ENCODE measurements around the gene SLAMF6.

Gene SLAMF6

DNA sequence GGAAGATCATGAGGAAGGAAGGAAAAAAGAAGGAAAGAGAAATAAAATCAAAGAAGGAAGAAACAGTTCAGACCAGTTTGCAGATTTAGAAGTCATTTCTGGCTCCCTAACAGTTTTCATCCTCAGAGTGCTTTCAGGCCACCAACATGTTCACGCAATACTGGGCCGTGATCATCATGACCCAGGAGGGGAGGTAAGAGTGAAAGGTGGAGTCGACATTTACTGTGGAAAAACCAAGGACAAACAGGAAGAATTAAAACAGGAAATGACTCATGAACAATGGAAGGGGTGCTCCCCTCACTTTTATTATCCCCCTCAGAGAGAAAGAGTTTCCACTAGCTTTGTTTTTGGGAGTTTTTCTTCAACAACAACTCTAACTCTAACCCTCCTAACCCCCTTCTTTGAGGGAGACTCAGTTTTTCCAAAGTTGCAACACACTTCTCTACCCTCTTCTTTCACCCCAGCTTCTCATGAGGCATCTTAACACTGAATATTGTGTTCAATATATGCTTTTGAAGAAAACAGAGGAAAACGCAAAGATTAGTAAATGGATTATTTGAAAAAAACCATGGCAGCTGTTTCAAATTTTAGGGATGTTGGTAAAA, 62.3 kb downstream of the SLAMF6 start:
- DNase-seq, result no peak

GRCh38 chr1:160460214-160460642, 62.8 kb downstream of the SLAMF6 start:
- DNase-seq, result no peak

- DNase-seq, result no peak
Observed at GRCh38 chr1:160459687-160460086, 63.4 kb downstream of the SLAMF6 start.

DNA sequence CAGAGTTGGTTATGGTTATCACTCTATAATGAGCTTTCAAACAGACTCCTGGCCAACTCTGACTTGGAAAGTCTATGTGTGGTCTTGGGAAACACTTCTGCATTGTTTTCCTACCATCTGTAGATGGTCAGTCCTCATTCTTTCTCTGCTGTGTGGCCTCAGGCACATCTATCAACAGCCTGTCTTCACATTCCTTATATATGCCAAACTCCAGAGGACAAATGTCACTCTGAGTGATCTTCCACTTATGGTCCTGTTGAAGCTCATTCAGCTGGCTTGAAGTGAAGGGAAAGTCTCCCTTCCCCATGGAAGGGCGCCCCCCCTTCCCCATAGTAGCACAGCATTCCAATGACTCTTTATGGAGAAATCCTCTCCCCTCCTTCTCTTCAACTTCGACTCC, 64.0 kb downstream of the SLAMF6 start:
- no peak for DNase-seq

GRCh38 chr1:160455153-160455517, 67.9 kb downstream of the SLAMF6 start:
- DNase-seq, result no peak

- no peak for DNase-seq
Observed at GRCh38 chr1:160454371-160455152, 68.5 kb downstream of the SLAMF6 start.

DNA sequence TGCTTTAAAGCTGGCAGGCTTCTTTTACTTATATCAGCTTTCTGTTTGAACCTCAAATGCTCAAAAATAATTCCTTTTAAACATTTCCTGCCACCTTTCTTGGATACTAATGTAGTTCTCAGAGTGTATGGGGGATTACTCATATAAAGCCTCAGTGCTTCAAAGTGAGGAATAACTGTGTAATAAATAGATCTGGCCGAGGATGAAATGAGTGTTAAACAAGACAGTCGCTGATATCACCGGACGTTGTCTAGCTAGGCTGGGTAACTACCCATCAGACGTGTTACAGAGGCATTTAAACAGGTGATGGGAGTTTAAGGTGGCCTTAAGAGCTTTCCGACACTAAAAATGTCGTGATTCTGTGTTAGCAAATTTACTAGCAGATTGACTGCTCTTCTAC, 69.6 kb downstream of the SLAMF6 start:
- DNase-seq, result no peak

- no peak for DNase-seq
Observed at GRCh38 chr1:160451859-160452232, 71.2 kb downstream of the SLAMF6 start.

GRCh38 chr1:160451119-160451858, 71.8 kb downstream of the SLAMF6 start:
- DNase-seq, result no peak

DNA sequence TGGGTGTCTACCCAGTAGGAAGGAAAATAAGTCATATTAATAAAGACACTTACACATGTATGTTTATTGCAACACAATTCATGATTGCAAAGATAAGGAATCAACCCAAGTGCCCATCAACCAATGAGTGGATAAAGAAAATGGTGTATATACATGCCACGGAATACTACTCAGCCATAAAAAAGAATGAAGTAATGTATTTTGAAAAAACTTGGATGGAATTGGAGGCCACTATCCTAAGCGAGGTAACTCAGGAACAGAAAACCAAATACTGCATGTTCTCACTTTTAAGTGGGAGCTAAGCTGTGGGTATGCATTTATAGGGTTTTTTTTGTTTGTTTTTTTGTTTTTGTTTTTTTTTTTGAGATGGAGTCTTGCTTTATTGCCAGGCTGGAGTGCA, 73.6 kb downstream of the SLAMF6 start:
- no peak for DNase-seq

GRCh38 chr1:160446945-160447600, 76.0 kb downstream of the SLAMF6 start:
- DNase-seq, result no peak

GRCh38 chr1:160439718-160440117, 83.3 kb downstream of the SLAMF6 start:
- DNase-seq, result no peak

DNA sequence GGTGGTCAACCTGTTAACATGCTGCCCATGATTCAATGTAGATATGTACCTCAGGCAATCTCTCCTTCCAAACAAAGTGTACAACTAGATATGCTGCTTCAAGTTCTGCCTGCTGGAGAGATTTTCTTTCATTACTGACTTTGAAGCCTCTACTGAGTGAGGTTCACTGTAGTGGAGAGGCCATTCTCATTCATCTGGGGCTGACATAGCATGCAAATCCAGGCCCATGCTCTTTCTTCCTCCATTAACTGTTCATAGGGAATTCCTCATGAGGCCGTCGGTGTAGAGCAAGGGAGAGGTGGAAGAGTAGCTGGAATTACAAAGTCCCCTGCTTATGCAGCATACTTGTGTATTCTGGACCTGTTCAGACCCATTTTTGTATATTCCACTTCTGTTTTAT, 84.1 kb downstream of the SLAMF6 start:
- DNase-seq, result no peak

GRCh38 chr1:160438317-160438918, 84.6 kb downstream of the SLAMF6 start:
- DNase-seq, result no peak

DNA sequence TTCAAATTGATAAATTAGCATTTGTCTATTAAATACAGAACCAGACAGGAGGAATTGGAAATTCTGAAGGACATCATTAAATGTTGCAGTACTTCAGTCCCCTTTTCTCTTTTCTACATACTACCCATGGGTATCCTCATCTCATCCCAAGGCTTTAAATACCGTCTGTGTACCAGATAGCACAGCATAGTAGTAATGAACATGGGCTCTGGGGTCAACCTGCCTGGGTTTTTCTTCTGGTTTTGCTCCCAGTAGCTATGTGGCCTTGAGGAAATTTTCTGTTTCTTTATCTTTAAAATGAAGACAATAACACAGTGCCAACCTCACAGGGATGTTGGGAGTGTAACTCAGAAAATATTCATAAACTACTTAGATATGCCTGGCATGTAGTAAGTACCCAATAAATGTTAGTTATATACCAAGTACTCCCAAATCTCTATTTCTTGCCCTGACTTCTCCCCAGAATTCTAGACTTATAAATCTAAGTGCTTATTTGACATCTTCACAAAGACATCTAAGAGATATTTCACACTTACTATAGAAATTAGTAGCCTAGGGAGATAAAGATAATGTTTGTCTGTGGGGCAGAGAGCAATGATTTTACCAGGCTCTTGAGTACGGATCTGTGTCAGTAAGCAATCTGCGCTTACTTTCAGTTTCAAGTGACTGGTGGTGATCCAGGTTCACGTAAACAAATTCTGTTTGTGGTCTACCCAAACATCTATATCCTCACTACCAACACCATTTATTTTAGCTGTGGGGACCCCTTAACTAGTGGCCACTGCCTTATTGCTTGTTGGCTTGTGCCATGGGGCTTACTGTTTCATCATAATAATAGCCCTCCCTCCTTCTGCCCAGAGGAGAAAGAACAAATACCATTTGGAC, 85.4 kb downstream of the SLAMF6 start:
- DNase-seq, result no peak

DNA sequence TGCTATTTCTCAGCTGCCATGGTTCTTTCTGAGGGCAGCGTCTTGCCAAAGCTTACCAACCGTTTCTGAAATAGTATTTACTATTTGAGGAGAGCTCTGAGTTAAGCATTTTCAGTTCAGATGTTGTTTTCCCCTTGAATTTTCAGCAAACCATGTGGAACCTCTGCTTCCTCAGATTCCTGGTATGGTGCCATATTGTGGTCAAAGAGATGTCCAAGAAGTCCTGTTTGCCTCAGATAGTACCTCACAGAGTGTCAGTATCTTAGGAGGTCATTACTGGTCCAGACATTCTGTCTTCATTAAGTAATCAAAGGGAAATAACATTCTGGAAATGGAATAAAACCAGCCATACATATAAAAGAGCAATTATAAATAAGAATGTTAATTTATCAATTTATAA, 86.1 kb downstream of the SLAMF6 start:
- no peak for DNase-seq

All from activated naive CD4-positive, alpha-beta T cell (primary cell).